ENCODE results near the gene SEC14L5.
"Not testable (repeated sequence)": the region's sequence is repeated elsewhere in the genome, so short reads cannot be mapped to it uniquely, and the experiment has no call there.

SEC14L5 gene

GRCh38 chr16:4944333-4945281 lies 13.5 kb upstream of the SEC14L5 start:
- Histone ChIP-seq H3K4me1 (ENCODE audit: control insufficient read depth, insufficient read depth, low read length) (peaks cover 40% of the 10 kb centered on the region), H3K36me3 (ENCODE audit: insufficient read depth, low read length) (no peaks in the 10 kb centered on the region), H3K9ac (ENCODE audit: low read depth, low read length) (no peak overlapping the region), H3K4me3 (ENCODE audit: low read length) (peak overlapping the region; percentile 33), H3K27me3 (ENCODE audit: control insufficient read depth, insufficient read depth, low read length) (peaks cover 3% of the 10 kb centered on the region), H3K4me2 (ENCODE audit: low read length) (peak overlapping the region; percentile 66), H3K9me3 (replicated peaks; ENCODE audit: low read length) (no peaks in the 10 kb centered on the region)

GRCh38 chr16:4945560-4946502 lies 12.3 kb upstream of the SEC14L5 start:
- peak overlapping the region; percentile 66 for H3K4me2 ChIP-seq (ENCODE audit: low read length)
- H3K36me3 ChIP-seq (ENCODE audit: insufficient read depth, low read length) = no peaks in the 10 kb centered on the region
- no peaks in the 10 kb centered on the region for H3K9me3 ChIP-seq (replicated peaks; ENCODE audit: low read length)
- no peak overlapping the region for H3K4me3 ChIP-seq (ENCODE audit: low read length)
- peaks cover 40% of the 10 kb centered on the region for H3K4me1 ChIP-seq (ENCODE audit: control insufficient read depth, insufficient read depth, low read length)
- no peak overlapping the region for H3K9ac ChIP-seq (ENCODE audit: low read depth, low read length)
- H3K27me3 ChIP-seq (ENCODE audit: control insufficient read depth, insufficient read depth, low read length) = peaks cover 3% of the 10 kb centered on the region

- Histone ChIP-seq H3K4me3 (ENCODE audit: low read length) (no peak overlapping the region), H3K27me3 (ENCODE audit: control insufficient read depth, insufficient read depth, low read length) (no peaks in the 10 kb centered on the region), H3K4me1 (ENCODE audit: control insufficient read depth, insufficient read depth, low read length) (peaks cover 40% of the 10 kb centered on the region), H3K36me3 (ENCODE audit: insufficient read depth, low read length) (no peaks in the 10 kb centered on the region), H3K4me2 (ENCODE audit: low read length) (no peak overlapping the region), H3K9ac (ENCODE audit: low read depth, low read length) (no peak overlapping the region), H3K9me3 (replicated peaks; ENCODE audit: low read length) (no peaks in the 10 kb centered on the region)
These were observed 11.2 kb upstream of the SEC14L5 start for GRCh38 chr16:4946917-4947316.

GRCh38 chr16:4947722-4948503 lies 10.2 kb upstream of the SEC14L5 start:
- no peaks in the 10 kb centered on the region for H3K27me3 ChIP-seq (ENCODE audit: control insufficient read depth, insufficient read depth, low read length)
- no peak overlapping the region for H3K4me2 ChIP-seq (ENCODE audit: low read length)
- H3K9ac ChIP-seq (ENCODE audit: low read depth, low read length) = no peak overlapping the region
- H3K9me3 ChIP-seq (replicated peaks; ENCODE audit: low read length) = no peaks in the 10 kb centered on the region
- peaks cover 33% of the 10 kb centered on the region for H3K4me1 ChIP-seq (ENCODE audit: control insufficient read depth, insufficient read depth, low read length)
- no peaks in the 10 kb centered on the region for H3K36me3 ChIP-seq (ENCODE audit: insufficient read depth, low read length)
- H3K4me3 ChIP-seq (ENCODE audit: low read length) = no peak overlapping the region

GRCh38 chr16:4948903-4949766 lies 9.0 kb upstream of the SEC14L5 start:
- H3K4me2 ChIP-seq (ENCODE audit: low read length) = no peak overlapping the region
- H3K9ac ChIP-seq (ENCODE audit: low read depth, low read length) = no peak overlapping the region
- peaks cover 21% of the 10 kb centered on the region for H3K4me1 ChIP-seq (ENCODE audit: control insufficient read depth, insufficient read depth, low read length)
- no peaks in the 10 kb centered on the region for H3K27me3 ChIP-seq (ENCODE audit: control insufficient read depth, insufficient read depth, low read length)
- no peak overlapping the region for H3K4me3 ChIP-seq (ENCODE audit: low read length)
- no peaks in the 10 kb centered on the region for H3K9me3 ChIP-seq (replicated peaks; ENCODE audit: low read length)
- no peaks in the 10 kb centered on the region for H3K36me3 ChIP-seq (ENCODE audit: insufficient read depth, low read length)

- no peaks in the 10 kb centered on the region for H3K27me3 ChIP-seq (ENCODE audit: control insufficient read depth, insufficient read depth, low read length)
- no peaks in the 10 kb centered on the region for H3K36me3 ChIP-seq (ENCODE audit: insufficient read depth, low read length)
- no peak overlapping the region for H3K4me2 ChIP-seq (ENCODE audit: low read length)
- H3K4me1 ChIP-seq (ENCODE audit: control insufficient read depth, insufficient read depth, low read length) = peaks cover 14% of the 10 kb centered on the region
- H3K9ac ChIP-seq (ENCODE audit: low read depth, low read length) = no peak overlapping the region
- H3K9me3 ChIP-seq (replicated peaks; ENCODE audit: low read length) = no peaks in the 10 kb centered on the region
- H3K4me3 ChIP-seq (ENCODE audit: low read length) = no peak overlapping the region
These were observed 8.1 kb upstream of the SEC14L5 start for GRCh38 chr16:4949986-4950385.

- H3K4me3 ChIP-seq (ENCODE audit: low read length); H3K27me3 ChIP-seq (ENCODE audit: control insufficient read depth, insufficient read depth, low read length); H3K4me2 ChIP-seq (ENCODE audit: low read length): not testable (repeated sequence)
These were observed 6.5 kb upstream of the SEC14L5 start for GRCh38 chr16:4951583-4951982.

GRCh38 chr16:4954714-4955113 lies 3.4 kb upstream of the SEC14L5 start:
- Histone ChIP-seq H3K36me3 (ENCODE audit: insufficient read depth, low read length) (no peaks in the 10 kb centered on the region), H3K4me1 (ENCODE audit: control insufficient read depth, insufficient read depth, low read length) (peaks cover 14% of the 10 kb centered on the region), H3K9me3 (replicated peaks; ENCODE audit: low read length) (no peaks in the 10 kb centered on the region), H3K27me3 (ENCODE audit: control insufficient read depth, insufficient read depth, low read length) (peaks cover 8% of the 10 kb centered on the region), H3K9ac (ENCODE audit: low read depth, low read length) (no peak overlapping the region), H3K4me2 (ENCODE audit: low read length) (no peak overlapping the region), H3K4me3 (ENCODE audit: low read length) (no peak overlapping the region)

More at GRCh38 chr16:4951583-4951982, 6.5 kb upstream of the SEC14L5 start:
- not testable (repeated sequence) for H3K4me1 ChIP-seq (ENCODE audit: control insufficient read depth, insufficient read depth, low read length); H3K9me3 ChIP-seq (replicated peaks; ENCODE audit: low read length); H3K36me3 ChIP-seq (ENCODE audit: insufficient read depth, low read length); H3K9ac ChIP-seq (ENCODE audit: low read depth, low read length)

GRCh38 chr16:4957420-4957719 lies 760 bp upstream of the SEC14L5 start:
- Histone ChIP-seq H3K4me3 (ENCODE audit: low read length) (peak overlapping the region; percentile 74), H3K9ac (ENCODE audit: low read depth, low read length) (peak overlapping the region; percentile 63), H3K36me3 (ENCODE audit: insufficient read depth, low read length) (no peaks in the 10 kb centered on the region), H3K9me3 (replicated peaks; ENCODE audit: low read length) (no peaks in the 10 kb centered on the region), H3K4me1 (ENCODE audit: control insufficient read depth, insufficient read depth, low read length) (peaks cover 14% of the 10 kb centered on the region), H3K4me2 (ENCODE audit: low read length) (peak overlapping the region; percentile 97), H3K27me3 (ENCODE audit: control insufficient read depth, insufficient read depth, low read length) (peaks cover 19% of the 10 kb centered on the region)

GRCh38 chr16:4958510-4959438 lies 644 bp downstream of the SEC14L5 start:
- Histone ChIP-seq H3K36me3 (ENCODE audit: insufficient read depth, low read length) (no peaks in the 10 kb centered on the region), H3K9ac (ENCODE audit: low read depth, low read length) (no peak overlapping the region), H3K4me3 (ENCODE audit: low read length) (peak overlapping the region; percentile 62), H3K4me2 (ENCODE audit: low read length) (peak overlapping the region; percentile 84), H3K4me1 (ENCODE audit: control insufficient read depth, insufficient read depth, low read length) (peaks cover 14% of the 10 kb centered on the region), H3K27me3 (ENCODE audit: control insufficient read depth, insufficient read depth, low read length) (peaks cover 23% of the 10 kb centered on the region), H3K9me3 (replicated peaks; ENCODE audit: low read length) (no peaks in the 10 kb centered on the region)

Data from skeletal muscle satellite cell (primary cell).